Measurements from ENCODE around the gene TTC33. TPM values are rescaled to one million over a fixed set of nuclear protein-coding genes. Genes with fewer than 3 reads are reported as not detected.

Gene TTC33
- total RNA-seq, 6 experiments from 2014 or later = 5.6 to 9.2 (median 7.0) TPM

DNA sequence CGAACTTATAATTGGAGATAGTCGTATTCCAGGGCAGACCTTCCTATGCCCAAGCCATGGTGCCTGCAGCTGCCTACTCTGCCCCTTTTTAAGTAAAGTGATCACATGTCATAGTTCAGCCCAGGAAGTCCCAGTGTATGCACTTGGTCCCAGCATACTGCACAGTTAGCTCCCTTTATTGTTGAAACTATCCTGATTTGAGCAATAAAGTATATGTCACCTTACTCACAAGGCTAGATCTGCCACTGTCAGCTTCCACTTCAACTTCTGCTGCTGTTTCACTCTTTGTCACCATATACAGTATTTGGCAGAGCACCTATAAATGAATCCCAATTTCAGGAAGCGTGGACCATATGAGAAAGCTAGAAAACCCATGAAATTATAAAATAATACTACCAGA is 179.8 kb downstream of the TTC33 start:
- Histone ChIP-seq H3K36me3 (no peaks in the 10 kb centered on the region), H3K4me1 (no peaks in the 10 kb centered on the region), H3K9me3 (no peaks in the 10 kb centered on the region), H3K27ac (no peak overlapping the region), H3K27me3 (no peaks in the 10 kb centered on the region), H3K4me3 (no peak overlapping the region)
- intact Hi-C loops (cut with DNase I) = no loop called here
- no peak for DNase-seq
- ATAC-seq = no peak
- 60% methylated on average over 2 of the region's 3 CpGs for WGBS (ENCODE audit: insufficient coverage, low coverage, low lambda C conversion rate, missing lambda C conversion rate)
- TF ChIP-seq, protein P1, sequence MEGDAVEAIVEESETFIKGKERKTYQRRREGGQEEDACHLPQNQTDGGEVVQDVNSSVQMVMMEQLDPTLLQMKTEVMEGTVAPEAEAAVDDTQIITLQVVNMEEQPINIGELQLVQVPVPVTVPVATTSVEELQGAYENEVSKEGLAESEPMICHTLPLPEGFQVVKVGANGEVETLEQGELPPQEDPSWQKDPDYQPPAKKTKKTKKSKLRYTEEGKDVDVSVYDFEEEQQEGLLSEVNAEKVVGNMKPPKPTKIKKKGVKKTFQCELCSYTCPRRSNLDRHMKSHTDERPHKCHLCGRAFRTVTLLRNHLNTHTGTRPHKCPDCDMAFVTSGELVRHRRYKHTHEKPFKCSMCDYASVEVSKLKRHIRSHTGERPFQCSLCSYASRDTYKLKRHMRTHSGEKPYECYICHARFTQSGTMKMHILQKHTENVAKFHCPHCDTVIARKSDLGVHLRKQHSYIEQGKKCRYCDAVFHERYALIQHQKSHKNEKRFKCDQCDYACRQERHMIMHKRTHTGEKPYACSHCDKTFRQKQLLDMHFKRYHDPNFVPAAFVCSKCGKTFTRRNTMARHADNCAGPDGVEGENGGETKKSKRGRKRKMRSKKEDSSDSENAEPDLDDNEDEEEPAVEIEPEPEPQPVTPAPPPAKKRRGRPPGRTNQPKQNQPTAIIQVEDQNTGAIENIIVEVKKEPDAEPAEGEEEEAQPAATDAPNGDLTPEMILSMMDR (IDR thresholded peaks at IDR 0.05) = no peak
- TF ChIP-seq POLR2A (IDR thresholded peaks at IDR 0.05) = no peak

DNA sequence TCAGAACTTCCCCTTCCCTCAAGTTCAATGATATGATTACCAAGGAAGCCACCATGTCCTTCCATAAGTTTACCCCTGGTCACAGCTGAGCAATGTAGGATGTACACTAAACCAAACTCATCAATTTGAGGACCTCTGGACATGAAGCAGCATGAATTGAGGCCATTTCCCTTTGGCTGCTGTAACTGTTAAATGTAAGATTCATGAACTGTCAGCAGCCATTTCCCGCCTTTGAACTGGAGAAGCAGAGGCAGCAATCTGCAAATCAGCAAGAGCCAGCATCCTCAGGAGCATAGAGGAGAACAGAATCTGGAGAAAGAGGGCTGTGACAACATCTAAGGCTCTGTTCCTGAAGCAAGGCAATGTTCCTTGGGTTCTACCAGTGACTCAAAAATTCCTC is 180.3 kb downstream of the TTC33 start:
- intact Hi-C loops (cut with DNase I) = no loop called here

DNA sequence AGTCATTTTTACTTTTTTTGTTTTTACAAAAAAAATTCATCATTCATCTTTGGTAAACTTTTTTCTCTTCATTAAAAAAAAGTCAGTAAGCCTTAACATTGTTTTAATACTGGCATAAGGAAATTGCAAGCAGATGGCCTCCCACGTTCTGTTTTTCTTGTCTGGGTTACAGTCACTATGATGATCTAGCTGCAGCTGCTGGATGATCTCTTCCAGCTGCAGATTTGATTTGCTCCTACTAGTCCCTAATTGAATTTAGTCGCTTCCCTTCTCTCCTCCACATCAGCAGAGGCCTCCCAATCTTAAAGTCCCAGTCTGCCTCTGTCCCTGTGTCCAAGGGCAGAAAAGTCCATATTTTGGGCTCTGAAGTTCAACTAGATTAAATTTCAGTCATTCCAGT is 182.8 kb downstream of the TTC33 start:
- DNase-seq (no peak), ATAC-seq (no peak)
- no peak overlapping the region for H3K4me3 ChIP-seq
- no peaks in the 10 kb centered on the region for H3K36me3 ChIP-seq
- intact Hi-C loops (cut with DNase I) = no loop called here
- H3K27ac ChIP-seq = no peak overlapping the region
- H3K27me3 ChIP-seq = no peaks in the 10 kb centered on the region
- TF ChIP-seq, protein P1 (IDR thresholded peaks at IDR 0.05) = no peak
- 67% methylated on average over 2 of the region's 2 CpGs for whole genome bisulfite sequencing (ENCODE audit: insufficient coverage, low coverage, low lambda C conversion rate, missing lambda C conversion rate)
- H3K4me1 ChIP-seq = no peaks in the 10 kb centered on the region
- no peaks in the 10 kb centered on the region for H3K9me3 ChIP-seq

More for the DNA sequence above, 180.3 kb downstream of the TTC33 start:
- 75% methylated on average over 1 of the region's 1 CpG for WGBS (ENCODE audit: insufficient coverage, low coverage, low lambda C conversion rate, missing lambda C conversion rate)
- H3K4me3 ChIP-seq = no peak overlapping the region
- H3K27ac ChIP-seq = no peak overlapping the region
- no peaks in the 10 kb centered on the region for H3K36me3 ChIP-seq
- no peaks in the 10 kb centered on the region for H3K27me3 ChIP-seq
- ATAC-seq (no peak), DNase-seq (no peak)
- no peak for TF ChIP-seq POLR2A (IDR thresholded peaks at IDR 0.05)
- TF ChIP-seq, protein P1 (IDR thresholded peaks at IDR 0.05) = no peak
- no peaks in the 10 kb centered on the region for H3K9me3 ChIP-seq
- no peaks in the 10 kb centered on the region for H3K4me1 ChIP-seq

DNA sequence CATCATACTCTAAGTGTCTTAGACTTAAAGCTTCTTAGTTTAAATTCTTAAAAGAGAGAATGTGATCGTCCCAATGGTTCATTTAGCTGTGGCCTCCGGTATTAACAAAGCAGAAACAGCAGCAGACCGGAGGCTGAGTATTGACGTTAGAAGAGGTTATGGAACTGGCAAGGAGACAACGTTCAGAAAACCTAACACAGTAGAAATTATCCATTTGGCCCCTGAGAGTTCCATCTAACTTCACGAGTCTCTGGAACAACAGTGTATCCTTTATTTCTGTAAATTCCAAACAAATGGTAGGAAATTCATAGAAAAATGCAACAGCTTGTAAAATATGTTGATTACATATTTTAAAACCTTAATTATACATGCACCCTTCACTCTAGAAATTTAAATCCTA is 183.4 kb downstream of the TTC33 start:
- no peak for ATAC-seq
- H3K4me3 ChIP-seq = no peak overlapping the region
- WGBS (ENCODE audit: insufficient coverage, low coverage, low lambda C conversion rate, missing lambda C conversion rate) = 55% methylated on average over 6 of the region's 6 CpGs
- no peak for DNase-seq
- no peaks in the 10 kb centered on the region for H3K9me3 ChIP-seq
- no peaks in the 10 kb centered on the region for H3K27me3 ChIP-seq
- no peaks in the 10 kb centered on the region for H3K4me1 ChIP-seq
- H3K27ac ChIP-seq = no peak overlapping the region
- intact Hi-C loops (cut with DNase I) = no loop called here
- TF ChIP-seq POLR2A (IDR thresholded peaks at IDR 0.05) = no peak
- TF ChIP-seq, protein P1 (IDR thresholded peaks at IDR 0.05) = no peak
- no peaks in the 10 kb centered on the region for H3K36me3 ChIP-seq

DNA sequence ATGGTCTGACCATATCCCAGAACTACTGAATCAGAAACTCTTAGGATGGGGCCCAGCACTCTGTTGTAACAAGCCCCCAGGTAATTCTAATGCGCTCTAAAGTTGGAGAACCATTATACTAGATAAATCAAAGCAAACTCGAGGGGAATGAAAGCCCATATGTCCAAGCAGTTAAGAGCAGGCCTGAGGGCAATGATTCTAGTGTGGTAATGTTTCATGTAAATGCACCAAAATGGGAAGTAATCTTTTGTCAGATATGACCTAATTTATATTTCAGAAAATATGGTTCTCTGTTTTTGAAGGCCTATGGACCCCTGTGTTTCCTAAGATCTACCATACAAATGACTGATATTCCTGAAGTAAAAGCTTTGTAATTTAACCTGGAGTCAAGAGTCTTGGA is 184.0 kb downstream of the TTC33 start:
- no peaks in the 10 kb centered on the region for H3K27me3 ChIP-seq
- intact Hi-C loops (cut with DNase I) = no loop called here

More for the DNA sequence above, 184.0 kb downstream of the TTC33 start:
- no peak overlapping the region for H3K4me3 ChIP-seq
- H3K4me1 ChIP-seq = no peaks in the 10 kb centered on the region
- DNase-seq (no peak), ATAC-seq (no peak)
- H3K27ac ChIP-seq = no peak overlapping the region
- no peaks in the 10 kb centered on the region for H3K9me3 ChIP-seq
- TF ChIP-seq, protein P1 (IDR thresholded peaks at IDR 0.05) = no peak
- no peak for TF ChIP-seq POLR2A (IDR thresholded peaks at IDR 0.05)
- 52% methylated on average over 2 of the region's 2 CpGs for WGBS (ENCODE audit: insufficient coverage, low coverage, low lambda C conversion rate, missing lambda C conversion rate)
- H3K36me3 ChIP-seq = no peaks in the 10 kb centered on the region

All from right lobe of liver (tissue), 6 donors.